Right lobe of liver (tissue), 6 donors: Measurements from ENCODE around the gene AADACL4. TPM values are rescaled to one million over a fixed set of nuclear protein-coding genes. Genes with fewer than 3 reads are reported as not detected.
A peak's percentile ranks its signal among the peaks of the same experiment; 100 is the strongest.

Experiments
- ATAC-seq, 4 donors: fragments of 200-7000 bp; cut with Tn5 transposase; one replicate each; pipeline ENCODE4 v1.9.1; 2020; ENCODE audit warnings: mild to moderate bottlenecking in 4 of 4, moderate library complexity in 4 of 4
- DNase-seq, 3 donors: peaks; one replicate each; pipeline ENCODE4 v3.0.0-alpha.2; 2020
- H3K27ac ChIP-seq, 3 donors: fragments of 200-600 bp; one replicate each; pipeline ENCODE4 v1.8.0; 2022
- H3K27me3 ChIP-seq, 2 donors: fragments of 200-600 bp; one replicate each; pipeline ENCODE4 v1.8.0; 2022
- H3K36me3 ChIP-seq, 4 donors: fragments of 200-600 bp; sonication (generic) in 1 of 4; one replicate each; pipeline versions ENCODE4 v1.5.1 to v1.8.0; 2017 to 2022; ENCODE audit warnings: control low read depth in 1 of 4
- H3K4me1 ChIP-seq, 4 donors: fragments of 200-600 bp; sonication (generic) in 1 of 4; one replicate each; pipeline versions ENCODE4 v1.5.1 to v1.8.0; 2017 to 2022; ENCODE audit warnings: control low read depth in 1 of 4
- H3K4me3 ChIP-seq, 3 donors: fragments of 200-600 bp; one replicate each; pipeline ENCODE4 v1.8.0; 2022
- H3K9me3 ChIP-seq, 4 donors: fragments of 200-600 bp; sonication (generic) in 1 of 4; one replicate each; pipeline versions ENCODE4 v1.5.1 to v1.8.0; 2017 to 2022; ENCODE audit warnings: control low read depth in 1 of 4
- POLR2A ChIP-seq: fragments of 450-650 bp; IDR thresholded peaks from one replicate; pipeline ENCODE4 v1.6.1; 2017; ENCODE audit warnings: antibody characterized with exemption, mild to moderate bottlenecking
- WGBS: methylation state at CpG from one replicate; pipeline ENCODE4 v1.1.6; 2018; ENCODE audit warnings: low coverage, low lambda C conversion rate; ENCODE audit not compliant: insufficient coverage; ENCODE audit errors: missing lambda C conversion rate; 5-methylcytosine and 5-hydroxymethylcytosine counted together
- intact Hi-C, 2 donors: fragments of 100-400 bp; cut with DNase I; formaldehyde crosslinking; loops; one replicate each; pipeline versions ENCODE4 v1.11.2 to v1.14.1; 2022
- total RNA-seq, 6 experiments: library from RNA; depleted of rRNA in 2 of 6; stranded (reverse); fragments of >200 nt in 2 of 6; fragmentation: NEBNext Ultra II Directional in 3 of 6; extraction: Animal tissue kit (Norgen Biotek cat#: 25700) in 3 of 6; gene quantifications; one replicate each; pipeline versions ENCODE4 v1.1.0 to v1.2.4, GENCODE V29; 2016 to 2023
- TF ChIP-seq, protein P1 (sequence below), 4 donors: fragments of 200-600 bp in 3 of 4; fragments of 450-650 bp in 1 of 4; IDR thresholded peaks; one replicate each; pipeline versions ENCODE4 v1.5.1 to v1.8.0; 2016 to 2022; ENCODE audit warnings: antibody characterized with exemption in 4 of 4, mild to moderate bottlenecking in 2 of 4
- donor health status: DM: no; HTN: yes; CAD: no.
- donor health status: DM: no; HTN: no; CAD: no.
- donor health status: DM: no; HTN: no; CAD: no.
- donor health status: DM: no; HTN: yes; CAD: no.
- donor health status: DM: no; HTN: yes; CAD: no.

The AADACL4 gene
- total RNA-seq, 6 experiments from 2014 or later, result not detected

GRCh38 chr1:12616709-12617373 is 27.0 kb upstream of the AADACL4 start:
- H3K27ac ChIP-seq, result peak overlapping the region; percentile 96 to 100 (median 99)
- H3K4me3 ChIP-seq, result peak overlapping the region; percentile 70 to 92 (median 78)
- peaks cover 0 to 8% (median 0%) of the 10 kb centered on the region in 4 donors for H3K36me3 ChIP-seq
- TF ChIP-seq, protein P1, sequence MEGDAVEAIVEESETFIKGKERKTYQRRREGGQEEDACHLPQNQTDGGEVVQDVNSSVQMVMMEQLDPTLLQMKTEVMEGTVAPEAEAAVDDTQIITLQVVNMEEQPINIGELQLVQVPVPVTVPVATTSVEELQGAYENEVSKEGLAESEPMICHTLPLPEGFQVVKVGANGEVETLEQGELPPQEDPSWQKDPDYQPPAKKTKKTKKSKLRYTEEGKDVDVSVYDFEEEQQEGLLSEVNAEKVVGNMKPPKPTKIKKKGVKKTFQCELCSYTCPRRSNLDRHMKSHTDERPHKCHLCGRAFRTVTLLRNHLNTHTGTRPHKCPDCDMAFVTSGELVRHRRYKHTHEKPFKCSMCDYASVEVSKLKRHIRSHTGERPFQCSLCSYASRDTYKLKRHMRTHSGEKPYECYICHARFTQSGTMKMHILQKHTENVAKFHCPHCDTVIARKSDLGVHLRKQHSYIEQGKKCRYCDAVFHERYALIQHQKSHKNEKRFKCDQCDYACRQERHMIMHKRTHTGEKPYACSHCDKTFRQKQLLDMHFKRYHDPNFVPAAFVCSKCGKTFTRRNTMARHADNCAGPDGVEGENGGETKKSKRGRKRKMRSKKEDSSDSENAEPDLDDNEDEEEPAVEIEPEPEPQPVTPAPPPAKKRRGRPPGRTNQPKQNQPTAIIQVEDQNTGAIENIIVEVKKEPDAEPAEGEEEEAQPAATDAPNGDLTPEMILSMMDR (IDR thresholded peaks at IDR 0.05), result no peak
- TF ChIP-seq POLR2A, result no peak
- ATAC-seq (no peak), DNase-seq (peak in 1 of 3 donors; percentile 49)
- no peaks in the 10 kb centered on the region for H3K27me3 ChIP-seq
- WGBS, result 0% methylated on average over 11 of the region's 53 CpGs
- intact Hi-C loops, result loop anchor here in 1 of 2 donors (5.0 kb wide), 1 partner anchor 140 kb away; no protein-coding TSS in a partner anchor
- peaks cover 0 to 45% (median 18%) of the 10 kb centered on the region in 4 donors for H3K4me1 ChIP-seq
- no peaks in the 10 kb centered on the region for H3K9me3 ChIP-seq

DNA sequence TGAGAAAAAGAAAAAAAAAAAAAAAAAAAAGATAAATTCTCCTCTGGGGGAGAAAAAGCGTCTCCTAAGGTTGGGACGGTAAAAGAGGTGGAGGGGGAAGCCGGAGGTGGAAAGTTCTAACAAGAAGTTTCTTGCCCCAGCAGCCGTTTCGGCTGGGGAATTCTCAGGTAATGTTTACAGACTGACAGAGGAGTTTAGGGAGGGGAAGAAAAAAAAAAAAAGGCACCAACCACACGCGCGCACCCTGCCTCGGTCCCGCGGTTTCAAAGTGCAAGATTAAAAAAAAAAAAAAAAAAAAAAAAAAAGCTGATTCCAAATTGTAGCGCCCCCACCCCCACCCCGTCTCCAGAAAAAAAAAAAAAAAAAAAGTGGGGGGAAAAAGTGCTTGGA is 26.4 kb upstream of the AADACL4 start:
- H3K4me3 ChIP-seq, result peak overlapping the region; percentile 70 to 92 (median 78)
- TF ChIP-seq, protein P1 (IDR thresholded peaks at IDR 0.05), result no peak
- TF ChIP-seq POLR2A, result no peak
- no peaks in the 10 kb centered on the region for H3K9me3 ChIP-seq
- H3K27me3 ChIP-seq, result no peaks in the 10 kb centered on the region
- ATAC-seq, result peak; percentile 3 to 21 (median 12)
- H3K4me1 ChIP-seq, result peaks cover 0 to 45% (median 18%) of the 10 kb centered on the region in 4 donors
- 2% methylated on average over 13 of the region's 13 CpGs for WGBS
- intact Hi-C loops, result loop anchor here in 1 of 2 donors (5.0 kb wide), 1 partner anchor 140 kb away; no protein-coding TSS in a partner anchor
- peaks cover 0 to 2% (median 0%) of the 10 kb centered on the region in 4 donors for H3K36me3 ChIP-seq
- DNase-seq, result peak in 1 of 3 donors; percentile 38
- H3K27ac ChIP-seq, result peak overlapping the region; percentile 96 to 100 (median 99)

DNA sequence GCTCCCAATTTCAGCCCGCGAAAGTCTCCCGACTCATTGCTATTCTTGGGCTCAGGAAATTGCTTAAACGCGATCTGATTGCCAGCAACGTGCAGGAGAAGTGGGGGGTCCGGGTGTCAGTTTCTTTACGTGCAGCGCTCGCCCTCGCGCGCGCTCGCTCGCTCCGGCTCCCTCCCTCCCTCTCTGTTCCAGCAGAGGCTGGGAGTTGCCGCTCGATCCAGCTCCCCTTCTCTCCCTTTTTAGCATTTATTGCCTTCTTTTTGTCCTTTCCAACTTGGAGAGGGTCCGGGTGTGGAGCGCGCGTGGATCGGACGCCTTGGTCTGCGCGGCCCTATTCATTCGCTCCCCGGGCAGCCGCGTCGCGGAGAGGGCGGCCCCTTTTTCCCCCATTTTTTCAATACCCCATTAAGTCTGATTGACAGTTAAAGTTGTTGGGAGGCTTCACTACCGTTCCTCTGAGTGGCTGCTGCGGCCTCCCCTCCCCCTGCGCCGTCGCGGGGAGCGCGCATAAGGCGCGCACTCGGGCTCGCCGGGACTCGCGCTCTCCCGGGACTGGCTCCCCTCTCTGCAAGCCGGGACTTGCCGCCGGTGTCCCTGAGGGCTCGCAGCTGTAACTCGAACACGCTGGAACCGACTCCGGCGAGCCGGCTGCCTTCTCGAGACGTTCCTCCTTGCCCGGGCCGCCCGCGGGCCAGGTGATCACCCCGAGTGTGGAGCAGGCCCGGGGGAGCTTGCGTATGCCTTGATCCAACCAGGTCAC is 25.8 kb upstream of the AADACL4 start, which contains the start of gene DHRS3:
TSS of gene DHRS3 (minus strand) at position 310 of the 760 bp plus-strand sequence. CDS start 862 bp downstream, outside the sequence.
- H3K9me3 ChIP-seq, result no peaks in the 10 kb centered on the region
- peak within 1 kb of the TSS; percentile 96 to 100 (median 99) for H3K27ac ChIP-seq
- under 1% methylated on average over 40 of the region's 69 CpGs for WGBS
- no peaks in the 10 kb centered on the region for H3K36me3 ChIP-seq
- TF ChIP-seq, protein P1 (IDR thresholded peaks at IDR 0.05), result no peak
- TF ChIP-seq POLR2A, result peak; percentile 76
- no peaks in the 10 kb centered on the region for H3K27me3 ChIP-seq
- ATAC-seq (peak; percentile 51 to 73 (median 62)), DNase-seq (peak; percentile 85 to 90 (median 88))
- intact Hi-C loops, result loop anchor here (2.0 to 5.0 kb wide), 2 partner anchors 89 to 141 kb away; no protein-coding TSS in a partner anchor
- peaks cover 0 to 40% (median 15%) of the 10 kb centered on the region in 4 donors for H3K4me1 ChIP-seq
- H3K4me3 ChIP-seq, result peak within 1 kb of the TSS; percentile 70 to 92 (median 78)

DNA sequence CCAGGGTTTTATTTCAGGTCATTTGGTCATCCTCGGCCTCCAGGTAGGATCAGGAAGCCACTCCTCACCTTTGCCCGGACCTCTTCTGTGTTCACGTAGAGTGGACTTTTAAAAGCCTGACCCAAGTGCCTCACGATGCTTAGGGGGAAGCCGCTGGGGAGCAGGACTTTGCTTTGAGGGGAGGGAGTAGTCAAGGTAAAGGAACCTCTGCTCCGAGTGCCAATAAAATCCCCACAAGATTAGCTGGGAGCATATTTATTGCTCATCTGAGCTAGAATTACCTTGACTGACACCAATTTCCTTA is 25.3 kb upstream of the AADACL4 start:
- TF ChIP-seq POLR2A, result no peak
- TF ChIP-seq, protein P1 (IDR thresholded peaks at IDR 0.05), result no peak
- Histone ChIP-seq H3K27me3 (no peaks in the 10 kb centered on the region), H3K27ac (peak overlapping the region; percentile 96 to 100 (median 99)), H3K9me3 (no peaks in the 10 kb centered on the region), H3K36me3 (no peaks in the 10 kb centered on the region), H3K4me1 (peaks cover 0 to 35% (median 13%) of the 10 kb centered on the region in 4 donors), H3K4me3 (peak overlapping the region; percentile 70 to 92 (median 78))
- DNase-seq, result no peak
- intact Hi-C loops, result loop anchor here (2.0 to 5.0 kb wide), 2 partner anchors 90 to 141 kb away; no protein-coding TSS in a partner anchor
- ATAC-seq, result peak in 1 of 4 donors; percentile 1
- WGBS, result 0% methylated on average over 6 of the region's 6 CpGs
